HG03442 (cell line): Measurements from ENCODE around the gene GTF2H2.
"Not testable (repeated sequence)": the region's sequence is repeated elsewhere in the genome, so short reads cannot be mapped to it uniquely, and the experiment has no call there.

Experiments used
- ATAC-seq: cut with Tn5 transposase; IDR thresholded peaks from one replicate; pipeline ENCODE4 v1.9.1; 2021; ENCODE audit warnings: mild to moderate bottlenecking, moderate library complexity; ENCODE audit not compliant: unreplicated experiment

The GTF2H2 gene

DNA sequence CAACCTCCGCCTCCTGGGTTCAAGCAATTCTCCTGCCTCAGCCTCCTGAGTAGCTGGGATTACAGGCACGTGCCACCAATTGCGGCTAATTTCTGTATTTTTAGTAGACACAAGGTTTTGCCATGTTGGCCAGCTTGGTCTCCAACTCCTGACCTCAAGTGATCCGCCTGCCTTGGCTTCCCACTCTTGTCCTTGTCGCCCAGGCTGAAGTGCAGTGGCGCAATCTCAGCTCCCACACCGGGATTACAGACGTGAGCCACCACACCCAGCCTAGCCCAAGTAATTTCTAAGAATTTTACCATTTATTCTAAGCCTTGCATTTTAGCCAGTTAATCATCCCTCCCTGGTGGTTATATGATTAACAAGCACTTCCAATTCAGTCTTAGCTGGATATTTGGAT, 53.3 kb downstream of the GTF2H2 start:
- ATAC-seq = no peak

DNA sequence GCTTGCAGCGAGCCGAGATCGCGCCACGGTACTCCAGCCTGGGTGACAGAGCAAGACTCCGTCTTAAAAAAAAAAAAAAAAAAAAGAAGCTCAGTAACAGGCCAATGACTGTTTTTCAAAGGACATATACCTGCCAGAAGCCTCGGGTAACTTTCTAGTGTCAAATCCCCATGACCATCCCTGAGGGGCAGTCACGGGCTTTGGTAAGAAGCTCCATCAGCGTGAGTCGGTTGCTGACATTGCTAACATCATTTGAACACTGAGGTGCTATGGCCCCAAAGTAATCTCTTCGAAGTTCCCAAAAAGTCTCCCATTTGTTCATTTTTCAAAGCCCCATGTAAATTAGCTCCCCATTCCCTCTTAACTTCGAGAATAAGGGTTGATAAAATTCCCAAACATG, 53.9 kb downstream of the GTF2H2 start:
- ATAC-seq = no peak

DNA sequence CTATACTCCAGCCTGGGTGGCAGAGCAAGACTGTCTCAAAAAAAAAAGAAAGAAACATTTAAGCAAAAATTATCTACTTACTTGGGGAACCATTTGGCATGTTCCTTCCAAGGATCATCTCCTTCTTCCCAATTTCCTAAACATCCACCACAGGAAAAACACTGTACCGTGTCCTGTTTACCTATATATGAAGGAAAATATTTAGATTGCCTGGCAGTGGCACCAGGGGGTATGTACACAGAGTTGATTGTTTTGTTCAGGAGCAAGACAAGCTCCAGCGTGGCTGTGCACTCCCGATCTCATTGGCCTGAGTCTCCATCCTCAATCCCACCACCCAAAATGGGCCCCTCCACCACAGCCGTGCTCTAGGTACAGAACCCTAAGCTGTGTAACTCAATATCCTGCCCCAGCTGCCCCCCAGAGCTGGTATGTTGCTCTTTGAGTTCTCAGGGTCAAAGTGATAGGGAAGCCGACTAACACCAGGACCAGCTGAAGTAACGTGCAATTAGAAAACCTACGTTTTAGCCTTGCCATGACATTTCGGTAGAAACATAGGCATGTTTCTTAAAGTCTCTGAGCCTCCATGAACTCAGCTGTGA, 56.2 kb downstream of the GTF2H2 start:
- ATAC-seq = no peak

DNA sequence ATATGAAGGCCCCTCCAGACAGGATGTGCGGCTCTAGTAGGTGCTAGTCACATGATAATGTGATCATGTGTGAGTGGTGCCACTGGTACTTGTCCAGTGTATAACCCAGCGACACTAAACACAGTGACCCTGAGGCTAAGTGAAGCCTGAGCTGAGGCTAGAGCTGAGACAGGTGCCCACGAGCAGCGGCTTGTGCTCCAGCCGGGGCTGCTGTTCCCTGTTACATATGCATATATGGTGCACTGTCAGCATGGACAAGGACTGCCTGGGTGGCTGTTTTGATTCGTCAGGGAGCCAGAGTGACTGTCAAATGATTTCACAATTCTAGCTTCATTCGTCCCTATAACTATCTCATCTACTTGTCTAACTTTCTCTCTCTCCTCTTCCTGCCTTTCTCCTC, 60.5 kb downstream of the GTF2H2 start:
- not testable (repeated sequence) for ATAC-seq
